H1 (cell line): ENCODE data around the gene ISOC1. TPM values are rescaled to one million over a fixed set of nuclear protein-coding genes. Genes with fewer than 3 reads are reported as not detected.

Experiments used
- CTCF ChIA-PET: fragments of 300-600 bp; sonication (Branson Sonifier 250); formaldehyde crosslinking; loops from one replicate; lab custom pipeline; 2021; ENCODE audit not compliant: partially characterized antibody; lab: Charles Lee
- POLR2A ChIA-PET: fragments of 300-600 bp; sonication (Branson Sonifier 250); formaldehyde crosslinking; loops from one replicate; lab custom pipeline; 2021; ENCODE audit warnings: inconsistent platforms; ENCODE audit not compliant: partially characterized antibody; lab: Charles Lee
- DNase-seq, 2 experiments: peaks; one replicate each; pipeline versions ENCODE4 v3.0.0 to v3.0.0-alpha.2; 2010 to 2022; ENCODE audit warnings: low spot score in 2 of 2, low read depth in 1 of 2, mixed read lengths in 1 of 2
- FAIRE-seq: peaks from 2 replicates; lab custom pipeline; 2011; peaks lifted over from hg19 to GRCh38; lab: Jason Lieb, UNC
- H2AFZ ChIP-seq: 2 replicates; pipeline ENCODE4 v1.8.1; 2012; ENCODE audit warnings: low read length, inconsistent platforms
- H2AK5ac ChIP-seq: 2 replicates; pipeline ENCODE4 v1.6.1; 2013; ENCODE audit warnings: low read depth, low read length
- H2BK120ac ChIP-seq: replicated peaks from 2 replicates; pipeline ENCODE3; 2013; ENCODE audit warnings: low read depth, low read length, inconsistent platforms
- H2BK12ac ChIP-seq: 2 replicates; pipeline ENCODE4 v1.6.1; 2013; ENCODE audit warnings: low read depth, low read length
- H2BK15ac ChIP-seq: 2 replicates; pipeline ENCODE4 v1.6.1; 2013; ENCODE audit warnings: low read length
- H2BK20ac ChIP-seq: 2 replicates; pipeline ENCODE4 v1.6.1; 2013; ENCODE audit warnings: low read length
- H2BK5ac ChIP-seq: 2 replicates; pipeline ENCODE4 v1.6.1; 2013; ENCODE audit warnings: low read depth, low read length
- H3K14ac ChIP-seq: 2 replicates; pipeline ENCODE4 v1.6.1; 2013; ENCODE audit warnings: inconsistent platforms; ENCODE audit not compliant: insufficient read length
- H3K18ac ChIP-seq: 2 replicates; pipeline ENCODE4 v1.6.1; 2013; ENCODE audit warnings: low read length; ENCODE audit errors: extremely low read depth
- H3K23ac ChIP-seq: 2 replicates; pipeline ENCODE4 v1.6.1; 2013; ENCODE audit warnings: inconsistent platforms; ENCODE audit not compliant: insufficient read length
- H3K23me2 ChIP-seq: 2 replicates; pipeline ENCODE4 v1.6.1; 2013; ENCODE audit warnings: low read depth, low read length
- H3K27ac ChIP-seq: 2 replicates; pipeline ENCODE4 v1.6.1; 2011; ENCODE audit warnings: low read depth, low read length, inconsistent platforms
- H3K27me3 ChIP-seq, 4 experiments: replicated peaks in 1 of 4; 1 replicate in 1 of 4; 2 replicates in 3 of 4; pipeline versions ENCODE4 v1.6.1 to v1.8.1; 2011 to 2013; ENCODE audit warnings: low read length in 3 of 4, mild to moderate bottlenecking in 3 of 4, inconsistent platforms in 2 of 4, mixed read lengths in 2 of 4, moderate library complexity in 1 of 4; ENCODE audit not compliant: control insufficient read depth in 3 of 4, insufficient read depth in 3 of 4; ENCODE audit errors: extremely low read depth in 1 of 4
- H3K36me3 ChIP-seq, 4 experiments: 2 replicates each; pipeline versions ENCODE4 v1.6.1 to v1.8.1; 2011 to 2013; ENCODE audit warnings: mild to moderate bottlenecking in 4 of 4, low read length in 3 of 4, moderate library complexity in 2 of 4, control low read depth in 1 of 4, inconsistent platforms in 1 of 4; ENCODE audit not compliant: insufficient read depth in 4 of 4, control insufficient read depth in 2 of 4
- H3K4ac ChIP-seq: replicated peaks from 2 replicates; pipeline ENCODE3; 2013; ENCODE audit warnings: low read length, low read depth, mixed read lengths, inconsistent platforms; ENCODE audit not compliant: insufficient read length
- H3K4me1 ChIP-seq, 4 experiments: replicated peaks in 1 of 4; 1 replicate in 1 of 4; 2 replicates in 3 of 4; pipeline versions ENCODE4 v1.6.1 to v1.8.1; 2011 to 2013; ENCODE audit warnings: low read length in 3 of 4, inconsistent platforms in 2 of 4, mixed read lengths in 1 of 4; ENCODE audit not compliant: insufficient read depth in 4 of 4, control insufficient read depth in 3 of 4
- H3K4me2 ChIP-seq, 2 experiments: 2 replicates each; pipeline versions ENCODE4 v1.6.1 to v1.8.1; 2011 to 2013; ENCODE audit warnings: low read depth in 2 of 2, low read length in 2 of 2, control low read depth in 1 of 2, inconsistent platforms in 1 of 2, mild to moderate bottlenecking in 1 of 2; ENCODE audit not compliant: insufficient read depth in 1 of 2
- H3K4me3 ChIP-seq, 4 experiments: fragments of 200-600, 300-600 bp in 1 of 4; sonication (generic), shearing (Covaris generic), sonication (Bioruptor Twin) in 1 of 4; 2 replicates each; pipeline versions ENCODE4 v1.5.1 to v1.8.1; 2011 to 2016; ENCODE audit warnings: low read length in 4 of 4, low read depth in 3 of 4, control low read depth in 2 of 4, inconsistent platforms in 2 of 4, mild to moderate bottlenecking in 2 of 4, mixed read lengths in 1 of 4, moderate library complexity in 1 of 4; ENCODE audit not compliant: insufficient read depth in 2 of 4; ENCODE audit errors: extremely low read depth in 1 of 4
- H3K56ac ChIP-seq: replicated peaks from 2 replicates; pipeline ENCODE3; 2013; ENCODE audit warnings: low read depth, mild to moderate bottlenecking, mixed read lengths, low read length, inconsistent platforms; ENCODE audit not compliant: insufficient read length
- H3K79me1 ChIP-seq: 2 replicates; pipeline ENCODE4 v1.6.1; 2013; ENCODE audit warnings: low read depth, low read length, control low read depth
- H3K79me2 ChIP-seq, 2 experiments: 2 replicates each; pipeline versions ENCODE4 v1.6.1 to v1.8.1; 2012 to 2013; ENCODE audit warnings: low read length in 2 of 2, mild to moderate bottlenecking in 2 of 2, inconsistent platforms in 1 of 2; ENCODE audit not compliant: insufficient read depth in 2 of 2, control insufficient read depth in 1 of 2
- H3K9ac ChIP-seq, 4 experiments: replicated peaks in 1 of 4; 1 replicate in 1 of 4; 2 replicates in 3 of 4; pipeline versions ENCODE4 v1.6.1 to v1.8.1; 2011 to 2013; ENCODE audit warnings: low read depth in 3 of 4, low read length in 3 of 4, control low read depth in 2 of 4, mild to moderate bottlenecking in 2 of 4, moderate library complexity in 2 of 4, inconsistent platforms in 1 of 4; ENCODE audit errors: extremely low read depth in 1 of 4
- H3K9me3 ChIP-seq, 2 experiments: 2 replicates each; pipeline versions ENCODE4 v1.6.1 to v1.8.1; 2012 to 2013; ENCODE audit warnings: mild to moderate bottlenecking in 2 of 2, moderate library complexity in 2 of 2, control low read depth in 1 of 2, inconsistent platforms in 1 of 2, low read depth in 1 of 2, low read length in 1 of 2, mixed read lengths in 1 of 2; ENCODE audit not compliant: insufficient read depth in 2 of 2
- H4K20me1 ChIP-seq, 2 experiments: replicated peaks in 1 of 2; 2 replicates each; pipeline versions ENCODE3 to v1.8.1; 2011 to 2013; ENCODE audit warnings: inconsistent platforms in 2 of 2, low read length in 2 of 2, mild to moderate bottlenecking in 1 of 2; ENCODE audit not compliant: insufficient read depth in 2 of 2, control insufficient read depth in 1 of 2
- H4K5ac ChIP-seq: 2 replicates; pipeline ENCODE4 v1.6.1; 2013; ENCODE audit warnings: low read length, low read depth, mixed read lengths, inconsistent platforms; ENCODE audit not compliant: insufficient read length
- H4K8ac ChIP-seq: 2 replicates; pipeline ENCODE4 v1.8.0; 2013; ENCODE audit warnings: mild to moderate bottlenecking, moderate library complexity, low read length, inconsistent platforms; ENCODE audit not compliant: insufficient read depth; ENCODE audit errors: extremely low read depth
- H4K91ac ChIP-seq: replicated peaks from 2 replicates; pipeline ENCODE3; 2013; ENCODE audit warnings: low read length, mixed read lengths, inconsistent platforms; ENCODE audit not compliant: insufficient read length
- CBX5 ChIP-seq: fragments of 300-800, 300-1000 bp; sonication (generic); IDR thresholded peaks from 2 replicates; pipeline ENCODE4 v1.7.1; 2016; ENCODE audit warnings: antibody characterized with exemption, low read length, low read depth
- CREB1 ChIP-seq: IDR thresholded peaks from 2 replicates; pipeline ENCODE4 v1.6.1; 2012; ENCODE audit warnings: inconsistent platforms
- EZH2 ChIP-seq: fragments of 200-600 bp; sonication (generic); IDR thresholded peaks from 2 replicates; pipeline ENCODE4 v1.7.1; 2012; ENCODE audit warnings: low read depth, mild to moderate bottlenecking, moderate library complexity, low read length, inconsistent platforms; ENCODE audit not compliant: severe bottlenecking
- FOSL1 ChIP-seq: IDR thresholded peaks from 2 replicates; pipeline ENCODE4 v1.6.1; 2011; ENCODE audit warnings: mild to moderate bottlenecking, low read depth, low read length, moderate library complexity; ENCODE audit not compliant: insufficient read depth
- RXRA ChIP-seq: IDR thresholded peaks from 2 replicates; pipeline ENCODE4 v1.6.1; 2011; ENCODE audit warnings: low read depth, mild to moderate bottlenecking, low read length, moderate library complexity; ENCODE audit not compliant: insufficient read depth
- SIX5 ChIP-seq: IDR thresholded peaks from 2 replicates; pipeline ENCODE4 v1.6.1; 2011; ENCODE audit warnings: mild to moderate bottlenecking, low read depth, low read length
- SP2 ChIP-seq: IDR thresholded peaks from 2 replicates; pipeline ENCODE4 v1.6.1; 2012; ENCODE audit warnings: mild to moderate bottlenecking, low read length, inconsistent platforms
- USF2 ChIP-seq: IDR thresholded peaks from 2 replicates; pipeline ENCODE4 v1.6.1; 2011; ENCODE audit warnings: low read length, improper control_type of control experiment
- WGBS, 2 experiments: shearing (Covaris generic) in 1 of 2; methylation state at CpG; one replicate each; pipeline versions ENCODE4 v1.1.6 to v1.1.7; 2013 to 2015; ENCODE audit warnings: low lambda C conversion rate in 2 of 2, mixed read lengths in 2 of 2, inconsistent platforms in 1 of 2, low coverage in 1 of 2, missing lambda C conversion rate in 1 of 2; ENCODE audit not compliant: insufficient replicate concordance in 2 of 2, insufficient coverage in 1 of 2, insufficient read length in 1 of 2; ENCODE audit errors: extremely low coverage in 1 of 2, missing lambda C conversion rate in 1 of 2; 5-methylcytosine and 5-hydroxymethylcytosine counted together
- polyA plus RNA-seq, 7 experiments: library from polyadenylated mRNA; depleted of rRNA in 3 of 7; stranded (reverse) in 5 of 7; unstranded in 2 of 7; fragments of >200 nt in 5 of 7; fragments of 200-250 nt in 2 of 7; gene quantifications; 1 replicate in 5 of 7; 2 replicates in 1 of 7; 4 replicates in 1 of 7; pipeline versions ENCODE4 v1.2.1 to v1.2.3, GENCODE V29; 2011 to 2013; ENCODE audit warnings: missing spikeins in 2 of 7, mixed read lengths in 2 of 7
- total RNA-seq: library from RNA; stranded (reverse); fragmentation: NEBNext Ultra II Directional; extraction: Animal tissue kit (Norgen Biotek cat#: 25700); gene quantifications from 2 replicates; pipeline ENCODE4 v1.2.1, GENCODE V29; 2021

The ISOC1 gene
- total and polyA plus RNA-seq, 2 of the 8 experiments (the other 6 are each of a cell fraction or from before 2014, with no cell fraction given): 27.7 to 34.9 TPM

- H4K8ac ChIP-seq: no peak overlapping the region
- CTCF ChIA-PET: no interaction called here
- no peak overlapping the region for H3K4me3 ChIP-seq
- H2BK5ac ChIP-seq: no peak overlapping the region
- no peak overlapping the region for H3K23ac ChIP-seq
- no peak overlapping the region for H3K4me2 ChIP-seq
- no peaks in the 10 kb centered on the region for H3K79me1 ChIP-seq
- H4K20me1 ChIP-seq: no peaks in the 10 kb centered on the region
- H3K4me1 ChIP-seq: no peaks in the 10 kb centered on the region
- H3K9me3 ChIP-seq: no peaks in the 10 kb centered on the region
- H3K4ac ChIP-seq: no peak overlapping the region
- no peaks in the 10 kb centered on the region for H3K36me3 ChIP-seq
- no peaks in the 10 kb centered on the region for H3K79me2 ChIP-seq
- DNase-seq: no peak
- no peak overlapping the region for H2BK20ac ChIP-seq
- H2BK120ac ChIP-seq: no peak overlapping the region
- H3K56ac ChIP-seq: no peak overlapping the region
- H3K14ac ChIP-seq: no peak overlapping the region
- 88% methylated on average over 2 of the region's 2 CpGs; no CpG with 5 or more reads in 1 of the 2 experiments for WGBS, 2 experiments
- no peak for FAIRE-seq
- H2BK15ac ChIP-seq: no peak overlapping the region
- H3K27me3 ChIP-seq: no peaks in the 10 kb centered on the region
- no peak overlapping the region for H2BK12ac ChIP-seq
- TF ChIP-seq USF2: no peak
- no peak for TF ChIP-seq FOSL1
- TF ChIP-seq CREB1: no peak
- no peak for TF ChIP-seq SIX5
- TF ChIP-seq RXRA: no peak
- TF ChIP-seq SP2: no peak
- TF ChIP-seq CBX5: no peak
- no peak for TF ChIP-seq EZH2
- TF ChIP-seq, all 59 proteins: peak for 0
- Histone ChIP-seq H4K91ac (no peak overlapping the region), H3K9ac (no peak overlapping the region), H3K18ac (no peak overlapping the region), H3K23me2 (no peaks in the 10 kb centered on the region), H2AK5ac (no peak overlapping the region), H3K27ac (no peak overlapping the region), H2AFZ (no peak overlapping the region), H4K5ac (no peak overlapping the region)
- POLR2A ChIA-PET: no interaction called here
Observed at GRCh38 chr5:129141696-129142095, 47.1 kb downstream of the ISOC1 start.
